ENCODE results near the gene DOCK9. TPM values are rescaled to one million over a fixed set of nuclear protein-coding genes. Genes with fewer than 3 reads are reported as not detected.
A peak's percentile ranks its signal among the peaks of the same experiment; 100 is the strongest.

DOCK9 gene
- polyA plus RNA-seq, 1 donor (not counting 4 experiments of a cell fraction or from before 2014, with no cell fraction given), result 110 TPM

GRCh38 chr13:98978280-98978679, 416 bp upstream of the DOCK9 start:
- H3K79me2 ChIP-seq (ENCODE audit: control insufficient read depth, insufficient read depth, low read length), result peaks cover 66% of the 10 kb centered on the region
- H3K27me3 ChIP-seq (ENCODE audit: control insufficient read depth, extremely low read depth, insufficient read depth, low read length), result no peaks in the 10 kb centered on the region
- TF ChIP-seq CTCF (optimal IDR thresholded peaks at IDR 0.05 in 1 of 3, IDR thresholded peaks at IDR 0.05 in 1 of 3, conservative IDR thresholded peaks at IDR 0.05 in 1 of 3; ENCODE audit: extremely low read depth in 1 of 3, insufficient read depth in 2 of 3, low read length in 3 of 3) (no peak), EZH2 (IDR thresholded peaks at IDR 0.05; ENCODE audit: low read length) (no peak)
- no peaks in the 10 kb centered on the region for H4K20me1 ChIP-seq (ENCODE audit: control insufficient read depth, extremely low read depth, insufficient read depth, low read length)
- peak overlapping the region; percentile 47 to 80 (median 73) for H3K4me3 ChIP-seq (ENCODE audit: control insufficient read depth in 2 of 3, extremely low read depth in 1 of 3, insufficient read depth in 2 of 3, low read depth in 1 of 3, low read length in 3 of 3)
- FAIRE-seq (peak; percentile 95), DNase-seq (ENCODE audit: low read depth, low spot score) (peak; percentile 62)
- H3K4me2 ChIP-seq (ENCODE audit: control insufficient read depth, extremely low read depth, insufficient read depth, low read depth, low read length), result peak overlapping the region; percentile 94
- no peak overlapping the region for H2AFZ ChIP-seq (ENCODE audit: control insufficient read depth, low read length)
- H3K9me1 ChIP-seq (ENCODE audit: control insufficient read depth, extremely low read depth, insufficient read depth, low read length), result no peaks in the 10 kb centered on the region
- dilution Hi-C loops (cut with MboI; ENCODE audit: extremely low pct_ligation_motif_present, low sequenced_read_pairs), result no loop called here
- peak overlapping the region; percentile 78 for H3K9ac ChIP-seq (ENCODE audit: control insufficient read depth, extremely low read depth, insufficient read depth, low read length)
- peaks cover 0 to 3% of the 10 kb centered on the region in 2 experiments for H3K36me3 ChIP-seq (ENCODE audit: control insufficient read depth in 2 of 2, extremely low read depth in 1 of 2, insufficient read depth in 2 of 2, low read length in 2 of 2)
- H3K4me1 ChIP-seq (ENCODE audit: control insufficient read depth, extremely low read depth, insufficient read depth, low read length), result peaks cover 58% of the 10 kb centered on the region
- no peaks in the 10 kb centered on the region for H3K9me3 ChIP-seq (ENCODE audit: control insufficient read depth, low read depth, low read length)
- H3K27ac ChIP-seq (ENCODE audit: control insufficient read depth, insufficient read depth, low read length), result peak overlapping the region; percentile 91

DNA sequence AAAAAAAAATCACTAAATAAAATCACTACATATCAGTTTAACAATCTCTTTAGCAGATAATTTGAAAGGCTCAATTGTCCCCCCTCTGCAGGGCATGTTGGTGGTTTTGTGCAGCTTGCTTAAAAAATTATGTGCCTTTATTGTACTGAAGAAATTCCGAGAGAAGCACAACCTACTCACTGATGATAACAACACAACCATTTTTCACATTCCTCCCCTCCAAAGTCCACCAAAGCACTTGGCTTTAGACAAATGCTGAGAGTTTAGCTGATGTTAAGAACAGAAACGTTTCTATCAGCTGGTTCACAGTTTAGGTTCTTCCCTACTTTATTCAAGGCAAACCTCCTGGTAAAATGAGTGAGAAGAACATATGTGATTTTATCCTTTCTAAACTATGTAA, 923 bp downstream of the DOCK9 start:
- Histone ChIP-seq H3K9ac (ENCODE audit: control insufficient read depth, extremely low read depth, insufficient read depth, low read length) (peak overlapping the region; percentile 78), H3K27me3 (ENCODE audit: control insufficient read depth, extremely low read depth, insufficient read depth, low read length) (no peaks in the 10 kb centered on the region), H3K9me3 (ENCODE audit: control insufficient read depth, low read depth, low read length) (no peaks in the 10 kb centered on the region), H3K27ac (ENCODE audit: control insufficient read depth, insufficient read depth, low read length) (peak overlapping the region; percentile 91), H3K9me1 (ENCODE audit: control insufficient read depth, extremely low read depth, insufficient read depth, low read length) (no peaks in the 10 kb centered on the region), H3K79me2 (ENCODE audit: control insufficient read depth, insufficient read depth, low read length) (peaks cover 68% of the 10 kb centered on the region), H3K36me3 (ENCODE audit: control insufficient read depth in 2 of 2, extremely low read depth in 1 of 2, insufficient read depth in 2 of 2, low read length in 2 of 2) (peaks cover 0 to 3% of the 10 kb centered on the region in 2 experiments), H3K4me2 (ENCODE audit: control insufficient read depth, extremely low read depth, insufficient read depth, low read depth, low read length) (peak overlapping the region; percentile 94), H4K20me1 (ENCODE audit: control insufficient read depth, extremely low read depth, insufficient read depth, low read length) (no peaks in the 10 kb centered on the region), H3K4me1 (ENCODE audit: control insufficient read depth, extremely low read depth, insufficient read depth, low read length) (peaks cover 71% of the 10 kb centered on the region), H2AFZ (ENCODE audit: control insufficient read depth, low read length) (no peak overlapping the region), H3K4me3 (ENCODE audit: control insufficient read depth in 2 of 3, extremely low read depth in 1 of 3, insufficient read depth in 2 of 3, low read depth in 1 of 3, low read length in 3 of 3) (peak overlapping the region; percentile 47 to 80 (median 73))
- dilution Hi-C loops (cut with MboI; ENCODE audit: extremely low pct_ligation_motif_present, low sequenced_read_pairs), result no loop called here
- TF ChIP-seq EZH2 (IDR thresholded peaks at IDR 0.05; ENCODE audit: low read length), result no peak
- TF ChIP-seq CTCF (optimal IDR thresholded peaks at IDR 0.05 in 1 of 3, IDR thresholded peaks at IDR 0.05 in 1 of 3, conservative IDR thresholded peaks at IDR 0.05 in 1 of 3; ENCODE audit: extremely low read depth in 1 of 3, insufficient read depth in 2 of 3, low read length in 3 of 3), result no peak
- FAIRE-seq (no peak), DNase-seq (ENCODE audit: low read depth, low spot score) (no peak)

Measured in keratinocyte (primary cell).